GM19468 (cell line): ENCODE measurements around the gene FPGS.
"Not testable (repeated sequence)": the region's sequence is repeated elsewhere in the genome, so short reads cannot be mapped to it uniquely, and the experiment has no call there.

Experiments used
- ATAC-seq: cut with Tn5 transposase; IDR thresholded peaks from one replicate; pipeline ENCODE4 v1.9.1; 2021; ENCODE audit warnings: mild to moderate bottlenecking, moderate library complexity, moderate number of reproducible peaks; ENCODE audit not compliant: unreplicated experiment; ENCODE audit errors: extremely low read depth

Gene FPGS

DNA sequence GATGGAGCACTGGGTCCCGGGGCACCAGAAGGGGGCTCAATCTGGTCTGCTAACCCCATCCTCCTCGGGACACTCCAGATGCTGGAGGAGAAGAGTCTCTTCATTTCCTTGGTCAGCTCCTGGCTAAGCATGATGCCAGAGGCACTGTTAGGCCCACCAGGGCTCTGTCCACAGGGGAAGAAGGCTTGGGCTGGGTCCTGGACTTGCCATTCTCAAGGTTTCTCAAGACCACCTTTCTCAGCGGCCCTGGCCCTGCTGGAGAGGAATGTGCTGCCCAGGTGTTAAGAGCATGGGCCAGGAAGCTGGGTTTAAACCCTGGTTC, 32.1 kb upstream of the FPGS start:
- no peak for ATAC-seq

DNA sequence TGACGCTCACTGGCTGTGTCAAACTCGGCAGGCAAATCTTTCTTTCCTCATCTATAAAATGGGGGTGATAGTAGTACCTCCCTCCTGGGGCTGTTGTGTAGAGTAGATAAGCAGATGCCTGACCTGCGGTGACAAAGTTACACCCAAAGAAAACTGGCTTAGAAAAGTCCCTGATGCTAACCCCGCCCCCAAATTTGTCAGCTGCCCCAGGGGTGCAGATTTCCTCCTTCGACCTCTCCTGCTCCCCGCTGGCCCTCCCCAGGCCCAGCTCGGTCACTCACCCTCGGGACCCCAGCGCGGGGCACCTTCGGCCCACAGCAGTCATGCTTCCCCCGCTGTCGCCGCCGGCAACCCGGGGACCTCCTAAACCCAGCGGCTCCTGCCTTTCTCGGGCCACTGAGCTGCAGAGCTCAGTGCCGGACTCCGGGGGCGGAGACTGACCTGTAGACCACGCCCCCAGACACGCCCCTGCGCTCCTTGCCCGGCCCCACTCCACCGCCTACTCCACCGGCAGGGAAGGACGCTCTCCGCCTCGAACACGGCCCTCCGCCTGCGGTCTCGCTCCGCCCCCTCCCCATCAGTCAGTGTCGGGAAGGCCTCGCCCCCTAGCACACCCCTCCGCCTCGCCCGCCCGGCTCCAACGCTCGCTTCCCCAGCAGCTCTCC, 31.6 kb upstream of the FPGS start:
- peak; percentile 62 for ATAC-seq

GRCh38 chr9:127771570-127772189, 31.0 kb upstream of the FPGS start:
- ATAC-seq, result no peak

DNA sequence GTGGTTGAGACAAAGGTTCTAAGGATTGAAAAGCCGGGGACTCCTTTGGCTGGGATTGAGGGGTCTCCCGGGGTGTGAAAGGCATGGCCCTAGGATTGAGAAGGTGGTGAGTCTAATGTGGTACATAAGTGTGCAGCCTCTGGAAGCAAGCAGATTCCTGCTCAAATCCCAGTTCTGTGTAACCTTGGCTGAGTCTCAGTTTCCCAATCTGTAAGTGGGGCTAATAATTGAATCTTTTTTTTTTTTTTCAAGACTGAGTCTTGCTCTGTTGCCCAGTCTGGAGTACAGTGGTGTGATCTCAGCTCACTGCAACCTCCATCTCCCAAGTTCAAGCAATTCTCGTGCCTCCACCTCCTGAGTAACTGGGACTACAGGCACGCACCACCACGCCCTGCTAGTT, 30.1 kb upstream of the FPGS start:
- ATAC-seq, result no peak

- no peak for ATAC-seq
Observed at GRCh38 chr9:127773272-127773671, 29.4 kb upstream of the FPGS start.

DNA sequence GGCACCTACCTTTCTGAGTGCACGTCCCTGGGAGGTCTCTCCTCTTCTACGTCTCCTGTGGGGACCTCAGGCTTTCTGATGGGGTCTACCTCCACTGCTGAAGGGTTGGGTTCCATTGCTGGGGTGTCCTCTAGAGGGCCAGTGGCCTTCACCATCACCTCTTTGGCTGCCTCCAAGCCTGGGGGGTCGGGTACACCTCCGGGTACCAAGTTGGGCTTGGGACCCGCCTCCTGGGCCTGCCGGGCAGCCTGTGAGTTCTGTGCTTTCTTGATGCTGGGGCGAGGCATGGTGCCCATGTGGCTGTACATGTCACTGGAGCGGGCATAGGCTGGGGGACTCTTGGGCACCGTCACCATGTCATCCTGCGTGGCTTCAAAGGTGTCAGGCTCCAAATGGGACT, 28.7 kb upstream of the FPGS start:
- ATAC-seq, result no peak

DNA sequence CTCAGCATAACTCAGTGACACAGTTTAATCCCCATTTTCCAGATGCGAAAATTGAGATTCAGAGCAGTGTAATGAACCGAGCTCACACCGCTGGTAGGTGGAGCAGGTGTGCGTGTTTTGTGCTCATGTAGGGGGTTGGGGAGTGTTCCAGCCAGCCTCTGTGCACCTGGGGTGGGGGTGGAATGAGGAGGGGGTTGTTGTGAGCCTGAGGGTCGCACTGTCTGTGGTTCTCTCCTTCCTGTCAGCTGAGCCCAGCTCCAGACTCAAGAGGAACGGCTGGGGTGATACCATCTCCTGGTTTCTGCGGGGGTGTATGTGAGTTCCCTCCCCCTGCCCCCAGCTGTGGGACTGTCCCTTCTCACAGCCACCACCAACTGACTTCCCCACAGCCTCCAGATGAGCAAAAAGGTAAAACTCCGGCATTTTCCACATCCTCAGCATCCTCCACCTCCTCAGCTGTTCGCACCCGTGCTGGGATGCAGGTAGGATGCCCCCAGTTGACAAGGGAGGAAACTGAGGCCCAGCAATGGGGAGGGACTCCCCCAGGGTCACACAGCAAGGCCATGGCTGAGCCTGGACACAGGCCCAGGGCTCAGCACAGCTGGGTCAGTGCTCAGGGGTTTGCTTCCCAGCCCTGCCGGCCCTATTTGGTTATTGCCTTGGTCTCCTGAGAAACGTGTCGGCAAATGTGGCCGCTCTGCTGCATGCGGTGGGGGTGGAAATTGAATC, 26.3 kb upstream of the FPGS start:
- ATAC-seq, result no peak

DNA sequence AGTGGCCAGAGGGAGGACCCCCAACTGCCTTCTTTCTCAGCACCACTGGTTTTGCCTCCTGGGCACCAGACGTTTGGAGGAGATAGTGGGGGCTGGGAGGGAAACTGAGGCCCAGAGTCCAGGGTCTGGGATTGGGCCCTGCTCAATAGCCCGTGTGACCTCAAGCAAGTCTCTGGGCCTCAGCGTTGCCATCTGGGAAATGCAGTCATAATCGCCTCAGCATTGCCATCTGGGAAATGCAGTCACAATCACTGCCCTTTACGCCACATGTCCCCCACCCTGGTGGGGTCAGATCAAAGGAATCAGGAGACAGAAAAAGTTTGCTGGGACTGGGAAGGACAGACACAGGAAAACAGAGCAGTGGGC, 25.8 kb upstream of the FPGS start:
- no peak for ATAC-seq

- no peak for ATAC-seq
Observed at GRCh38 chr9:127777368-127777980, 25.2 kb upstream of the FPGS start.

GRCh38 chr9:127778280-127779135, 24.2 kb upstream of the FPGS start, which contains the start of gene SH2D3C:
SH2D3C (minus strand) TSS chr9:127778666; CDS start chr9:127778627, 39 bp downstream.
- ATAC-seq, result no peak

DNA sequence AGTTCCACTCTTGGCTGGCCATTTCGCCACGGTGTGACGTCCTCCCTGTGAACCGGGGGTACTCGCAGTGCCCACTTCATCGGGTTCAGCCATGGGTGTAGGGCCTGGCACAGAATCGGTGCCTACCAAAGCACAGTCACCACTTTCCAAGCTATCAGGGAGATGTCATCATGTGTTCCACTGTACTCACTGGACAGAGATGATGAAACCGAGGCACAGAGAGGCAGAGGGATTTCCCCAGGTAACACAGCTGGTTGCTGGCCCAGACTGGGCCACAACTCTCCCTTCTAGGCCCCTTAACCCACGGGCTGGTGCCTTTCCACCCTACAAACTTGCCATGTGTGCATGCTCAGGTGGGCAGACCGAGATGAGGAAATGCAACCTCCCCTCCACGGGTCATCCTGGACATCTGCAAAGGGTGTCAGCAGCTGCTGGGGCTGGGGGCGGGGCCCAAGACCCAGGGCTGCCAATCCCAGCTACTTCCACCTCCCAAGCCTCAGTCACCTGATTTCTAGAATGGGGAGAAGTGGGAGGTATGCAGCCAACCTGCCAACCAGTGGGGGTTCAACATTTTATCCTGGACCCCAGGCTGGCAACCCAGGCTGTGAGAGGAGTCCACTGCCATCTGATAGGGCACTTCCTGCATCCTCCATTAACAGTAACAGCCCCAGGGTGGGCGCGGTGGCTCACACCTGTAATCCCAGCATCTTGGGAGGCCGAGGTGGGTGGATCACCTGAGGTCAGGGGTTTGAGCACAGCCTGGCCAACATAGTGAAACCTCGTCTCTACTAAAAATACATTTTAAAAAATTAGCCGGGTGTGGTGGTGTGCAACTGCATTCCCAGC, 23.3 kb upstream of the FPGS start:
- no peak for ATAC-seq

- no peak for ATAC-seq
Observed at GRCh38 chr9:127780126-127780885, 22.4 kb upstream of the FPGS start.

DNA sequence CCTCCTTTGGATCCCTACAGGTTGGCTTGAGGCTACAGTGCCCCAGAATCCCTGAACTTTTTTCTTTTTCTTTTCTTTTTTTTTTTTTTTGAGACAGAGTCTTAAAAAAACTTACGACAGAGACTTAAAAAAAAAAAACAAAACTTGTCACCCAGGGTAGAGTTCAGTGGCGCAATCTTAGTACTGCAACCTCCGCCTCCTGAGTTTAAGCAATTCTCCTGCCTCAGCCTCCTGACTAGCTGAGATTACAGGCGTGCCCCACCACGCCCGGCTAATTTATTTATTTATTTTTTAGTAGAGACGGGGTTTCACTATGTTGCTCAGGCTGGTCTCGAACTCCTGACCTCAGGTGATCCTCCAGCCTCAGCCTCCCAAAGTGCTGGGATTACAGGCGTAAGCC, 21.8 kb upstream of the FPGS start:
- ATAC-seq, result not testable (repeated sequence)

DNA sequence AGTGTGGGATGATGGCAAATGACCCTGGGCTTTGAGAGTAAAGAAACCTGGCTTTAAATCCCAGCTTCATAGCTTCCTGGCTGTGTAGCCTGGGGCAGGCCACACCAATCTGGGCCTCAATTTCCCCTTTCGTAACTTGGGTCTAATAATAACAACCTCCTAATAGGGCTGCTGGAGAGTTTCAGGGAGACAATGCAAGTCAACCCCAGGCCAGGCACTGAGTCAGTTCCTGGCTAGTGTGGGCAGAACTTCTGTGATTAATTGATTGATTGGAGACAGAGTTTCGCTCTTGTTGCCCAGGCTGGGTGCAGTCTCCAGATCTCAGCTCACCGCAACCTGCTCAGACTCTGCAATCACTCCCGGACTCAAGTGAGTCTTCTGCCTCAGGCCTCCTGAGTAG, 20.9 kb upstream of the FPGS start:
- ATAC-seq, result no peak

GRCh38 chr9:127783111-127784008, 19.3 kb upstream of the FPGS start:
- no peak for ATAC-seq

DNA sequence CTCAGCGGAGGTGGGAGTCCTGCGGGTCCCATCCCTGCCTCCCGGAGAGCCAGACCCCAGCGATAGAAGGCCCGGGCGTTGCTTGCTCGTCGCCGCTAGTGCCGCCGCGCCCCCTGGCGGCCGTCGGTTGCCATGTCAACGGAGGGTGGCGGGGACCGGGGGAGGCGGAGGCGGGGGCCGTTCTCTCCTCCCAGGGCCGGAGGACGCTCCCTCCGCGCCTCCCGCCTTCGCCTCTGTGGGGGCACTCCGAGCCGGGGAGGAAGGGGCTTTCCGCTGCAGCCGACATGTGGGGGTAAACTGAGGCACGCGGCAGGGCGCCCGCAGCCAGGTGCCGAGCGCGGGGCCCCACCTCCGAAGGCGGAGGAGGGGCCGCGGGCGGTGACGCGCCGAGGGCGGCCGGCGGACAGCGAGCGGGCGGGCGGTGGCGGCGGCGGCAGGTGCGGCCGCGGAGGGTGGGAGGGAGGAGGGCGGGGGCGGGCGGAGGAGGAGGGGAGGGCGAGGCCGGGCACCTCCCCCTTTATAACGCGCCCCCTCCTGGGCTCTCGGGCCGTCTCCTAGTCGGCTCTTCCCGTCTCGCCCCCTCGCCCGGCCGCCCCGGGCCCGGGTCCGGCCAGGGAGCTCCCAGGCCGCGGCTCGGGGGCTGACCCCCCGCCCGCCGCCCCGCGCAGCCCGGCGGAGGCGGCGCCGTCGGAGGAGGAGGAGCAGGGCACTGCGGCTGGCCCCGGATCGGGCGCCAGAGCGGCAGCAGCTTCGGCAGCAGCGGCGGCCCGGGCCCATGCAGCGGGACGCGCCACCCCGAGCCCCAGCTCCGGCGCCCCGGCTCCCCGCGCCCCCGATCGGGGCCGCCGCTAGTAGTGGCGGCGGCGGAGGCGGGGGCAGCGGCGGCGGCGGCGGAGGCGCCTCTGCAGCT, 17.4 kb upstream of the FPGS start:
- peak; percentile 15 for ATAC-seq
